OCI-LY7 (cell line): Measurements from ENCODE around the gene TAOK3. TPM values are rescaled to one million over a fixed set of nuclear protein-coding genes. Genes with fewer than 3 reads are reported as not detected.
A peak's percentile ranks its signal among the peaks of the same experiment; 100 is the strongest.

Source experiments
- BruUV-seq: library from RNA; stranded (reverse); fragments of 400-500 nt; replicated peaks from 2 replicates; lab custom pipeline; 2021; lab: Mats Ljungman, UMichigan
- CTCF ChIA-PET: fragments of 300-600 bp; sonication (Branson Sonifier 250); formaldehyde crosslinking; loops from one replicate; lab custom pipeline; 2022; ENCODE audit warnings: antibody characterized with exemption; ENCODE audit not compliant: unreplicated experiment; lab: Charles Lee
- POLR2A ChIA-PET: fragments of 300-600 bp; sonication (Branson Sonifier 250); formaldehyde crosslinking; loops from one replicate; lab custom pipeline; 2022; ENCODE audit warnings: antibody characterized with exemption; lab: Charles Lee
- DNase-seq: peaks from one replicate; pipeline ENCODE4 v3.0.0-alpha.2; 2015; ENCODE audit warnings: low spot score
- H2AFZ ChIP-seq: fragments of 200-600 bp; sonication (generic), shearing (Covaris generic); 2 replicates; pipeline ENCODE4 v1.6.1; 2014; ENCODE audit warnings: mild to moderate bottlenecking, antibody characterized with exemption, low read length, moderate library complexity
- H3K27ac ChIP-seq: fragments of 200-600 bp; sonication (generic); 2 replicates; pipeline ENCODE4 v1.5.1; 2014; ENCODE audit warnings: mixed run types, low read depth, mild to moderate bottlenecking, moderate library complexity, low read length, inconsistent platforms; ENCODE audit not compliant: poor library complexity, severe bottlenecking
- H3K36me3 ChIP-seq: fragments of 200-600 bp; sonication (generic); 2 replicates; pipeline ENCODE4 v1.6.1; 2014; ENCODE audit warnings: mild to moderate bottlenecking, antibody characterized with exemption, low read length, moderate library complexity, mixed read lengths; ENCODE audit not compliant: insufficient read depth
- H3K4me1 ChIP-seq: fragments of 200-600 bp; sonication (generic); 2 replicates; pipeline ENCODE4 v1.5.1; 2014; ENCODE audit warnings: mild to moderate bottlenecking, low read length; ENCODE audit not compliant: insufficient read depth, poor library complexity, severe bottlenecking
- H3K4me2 ChIP-seq: fragments of 200-600 bp; sonication (generic); 2 replicates; pipeline ENCODE4 v1.6.1; 2014; ENCODE audit warnings: mild to moderate bottlenecking, low read length
- H3K4me3 ChIP-seq: fragments of 200-600 bp; sonication (generic); 2 replicates; pipeline ENCODE4 v1.5.1; 2014; ENCODE audit warnings: mild to moderate bottlenecking, low read depth, low read length; ENCODE audit not compliant: poor library complexity, severe bottlenecking
- H3K79me2 ChIP-seq: fragments of 200-600 bp; sonication (generic); 2 replicates; pipeline ENCODE4 v1.6.1; 2016; ENCODE audit warnings: low read depth, mild to moderate bottlenecking, low read length, moderate library complexity, mixed read lengths; ENCODE audit not compliant: insufficient read depth
- H3K9me2 ChIP-seq: fragments of 200-600 bp; sonication (generic); 2 replicates; pipeline ENCODE4 v1.6.1; 2016; ENCODE audit warnings: mild to moderate bottlenecking, low read length, mixed read lengths; ENCODE audit not compliant: insufficient read depth
- H3K9me3 ChIP-seq: fragments of 200-600 bp; sonication (generic); 2 replicates; pipeline ENCODE4 v1.6.1; 2014; ENCODE audit warnings: mild to moderate bottlenecking, mixed run types, low read length, mixed read lengths
- H4K20me1 ChIP-seq: fragments of 200-600 bp; sonication (generic); 2 replicates; pipeline ENCODE4 v1.6.1; 2014; ENCODE audit warnings: mild to moderate bottlenecking, antibody characterized with exemption, low read length, moderate library complexity, mixed read lengths; ENCODE audit not compliant: insufficient read depth
- CTCF ChIP-seq: fragments of 200-600 bp; sonication (generic); conservative IDR thresholded peaks from 2 replicates; pipeline ENCODE4 v1.5.1; 2014; ENCODE audit warnings: mild to moderate bottlenecking, antibody characterized with exemption, low read length, moderate library complexity, mixed read lengths
- EZH2phosphoT487 ChIP-seq: fragments of 200-600 bp; sonication (generic); IDR thresholded peaks from 2 replicates; pipeline ENCODE4 v1.6.1; 2018; ENCODE audit warnings: low read depth, borderline replicate concordance, mild to moderate bottlenecking, mixed run types, antibody characterized with exemption, low read length, moderate library complexity, mixed read lengths
- intact Hi-C: fragments of 100-400 bp; cut with micrococcal nuclease; formaldehyde crosslinking; loops from one replicate; pipeline ENCODE4 v1.10.0; 2022; ENCODE audit not compliant: unreplicated experiment
- total RNA-seq, 2 experiments: library from RNA; depleted of rRNA in 1 of 2; stranded (reverse); fragments of >200 nt in 1 of 2; shearing (Covaris generic) in 1 of 2; gene quantifications; 2 replicates each; pipeline ENCODE4 v1.2.3, GENCODE V29; 2014 to 2022

The TAOK3 gene
- total RNA-seq, 2 experiments from 2014 or later, result 30.7 to 56.0 TPM

GRCh38 chr12:118346895-118347294 lies 25.8 kb downstream of the TAOK3 start:
- no peaks in the 10 kb centered on the region; the same call in 1 of the 2 replicates for H3K36me3 ChIP-seq
- TF ChIP-seq EZH2phosphoT487 (no peak), CTCF (no peak)
- ChIA-PET CTCF (no interaction called here), POLR2A (interaction anchor here (0.5 to 2.3 kb wide), 7 partner anchors 9 to 135 kb away, joined by 3 to 22 read pairs (median 4); no protein-coding TSS in a partner anchor)
- H3K4me2 ChIP-seq, result peak overlapping the region; percentile 40; the same call in 1 of the 2 replicates
- no peak for DNase-seq
- no peaks in the 10 kb centered on the region; the same call in 1 of the 2 replicates for H3K9me3 ChIP-seq
- intact Hi-C loops, result no loop called here
- H3K9me2 ChIP-seq, result no peaks in the 10 kb centered on the region
- H3K27ac ChIP-seq, result no peak overlapping the region
- peaks cover 11% of the 10 kb centered on the region; the same call in 1 of the 2 replicates for H4K20me1 ChIP-seq
- peaks cover 27% of the 10 kb centered on the region for H3K4me1 ChIP-seq
- no peak overlapping the region for H2AFZ ChIP-seq
- no peak overlapping the region for H3K4me3 ChIP-seq
- BruUV-seq, result no TSS peak
- H3K79me2 ChIP-seq, result peaks cover 65% of the 10 kb centered on the region; the same call in 1 of the 2 replicates

- Histone ChIP-seq H3K27ac (no peak overlapping the region), H3K79me2 (peaks cover 71% of the 10 kb centered on the region; the same call in 1 of the 2 replicates), H3K4me2 (no peak overlapping the region), H3K4me1 (peaks cover 27% of the 10 kb centered on the region), H4K20me1 (peaks cover 11% of the 10 kb centered on the region; the same call in 1 of the 2 replicates), H3K36me3 (no peaks in the 10 kb centered on the region; the same call in 1 of the 2 replicates), H3K4me3 (no peak overlapping the region), H2AFZ (no peak overlapping the region), H3K9me3 (no peaks in the 10 kb centered on the region), H3K9me2 (no peaks in the 10 kb centered on the region)
- TF ChIP-seq EZH2phosphoT487 (no peak), CTCF (no peak)
- no TSS peak for BruUV-seq
- ChIA-PET POLR2A (interaction anchor here (1.4 to 2.3 kb wide), 2 partner anchors 13 to 33 kb away, joined by 3 to 22 read pairs; no protein-coding TSS in a partner anchor), CTCF (no interaction called here)
- intact Hi-C loops, result no loop called here
- DNase-seq, result no peak
Observed at GRCh38 chr12:118345355-118345754, 27.4 kb downstream of the TAOK3 start.

GRCh38 chr12:118344829-118345228 lies 27.9 kb downstream of the TAOK3 start:
- peaks cover 71% of the 10 kb centered on the region; the same call in 1 of the 2 replicates for H3K79me2 ChIP-seq

More at GRCh38 chr12:118344829-118345228, 27.9 kb downstream of the TAOK3 start:
- Histone ChIP-seq H3K4me1 (peaks cover 27% of the 10 kb centered on the region), H3K9me2 (no peaks in the 10 kb centered on the region), H3K4me2 (no peak overlapping the region), H3K36me3 (no peaks in the 10 kb centered on the region; the same call in 1 of the 2 replicates), H4K20me1 (peaks cover 14% of the 10 kb centered on the region; the same call in 1 of the 2 replicates), H3K4me3 (no peak overlapping the region), H3K27ac (no peak overlapping the region), H2AFZ (no peak overlapping the region), H3K9me3 (no peaks in the 10 kb centered on the region)
- POLR2A ChIA-PET, result interaction anchor here (2.3 kb wide), 1 partner anchor 13 kb away, joined by 22 read pairs; no protein-coding TSS in a partner anchor
- intact Hi-C loops, result no loop called here
- TF ChIP-seq CTCF (no peak), EZH2phosphoT487 (no peak)
- CTCF ChIA-PET, result no interaction called here
- DNase-seq, result no peak
- BruUV-seq, result no TSS peak
